ENCODE measurements around the gene TMEM272.

GRCh38 chr13:51764184-51765141 lies 80.5 kb downstream of the TMEM272 start:
- TF ChIP-seq CTCF (conservative IDR thresholded peaks at IDR 0.05; ENCODE audit: low read depth in 2 of 2) (no peak), POLR2AphosphoS5 (IDR thresholded peaks at IDR 0.05; ENCODE audit: low read depth) (no peak), EZH2phosphoT487 (IDR thresholded peaks at IDR 0.05; ENCODE audit: unreplicated experiment) (no peak), NANOG (IDR thresholded peaks at IDR 0.05; ENCODE audit: borderline replicate concordance) (no peak), REST (IDR thresholded peaks at IDR 0.05; ENCODE audit: unreplicated experiment) (no peak)

Measured in GM23338 (cell line).